Kidney (tissue), 14 donors: ENCODE measurements around the gene TNRC18. TPM values are rescaled to one million over a fixed set of nuclear protein-coding genes. Genes with fewer than 3 reads are reported as not detected.
"Not testable (repeated sequence)": the region's sequence is repeated elsewhere in the genome, so short reads cannot be mapped to it uniquely, and the experiment has no call there.

Experiments
- DNase-seq, 5 donors: peaks; one replicate each; pipeline ENCODE4 v3.0.0-alpha.2; 2013 to 2020
- FAIRE-seq: peaks from 2 replicates; lab custom pipeline; 2012; peaks lifted over from hg19 to GRCh38; lab: Jason Lieb, UNC
- H3K27ac ChIP-seq, 2 donors: one replicate each; pipeline ENCODE4 v1.7.0; 2013; ENCODE audit warnings: low read depth in 2 of 2, low read length in 2 of 2, inconsistent platforms in 1 of 2
- H3K27me3 ChIP-seq: one replicate; pipeline ENCODE4 v1.7.1; 2013; ENCODE audit warnings: low read length, inconsistent platforms; ENCODE audit not compliant: control insufficient read depth, insufficient read depth
- H3K36me3 ChIP-seq, 3 donors: one replicate each; pipeline versions ENCODE4 v1.7.0 to v1.7.1; 2013; ENCODE audit warnings: low read length in 3 of 3, control low read depth in 1 of 3, inconsistent platforms in 1 of 3; ENCODE audit not compliant: insufficient read depth in 3 of 3, control insufficient read depth in 2 of 3
- H3K4me1 ChIP-seq, 3 donors: one replicate each; pipeline versions ENCODE4 v1.7.0 to v1.7.1; 2013; ENCODE audit warnings: low read length in 3 of 3, inconsistent platforms in 1 of 3, low read depth in 1 of 3; ENCODE audit not compliant: control insufficient read depth in 2 of 3, insufficient read depth in 2 of 3
- H3K4me3 ChIP-seq, 3 donors: one replicate each; pipeline versions ENCODE4 v1.7.0 to v1.8.1; 2013; ENCODE audit warnings: low read length in 3 of 3, control low read depth in 1 of 3, inconsistent platforms in 1 of 3
- H3K9ac ChIP-seq, 3 donors: one replicate each; pipeline versions ENCODE4 v1.7.0 to v1.7.1; 2013; ENCODE audit warnings: low read length in 3 of 3, control low read depth in 1 of 3, inconsistent platforms in 1 of 3
- H3K9me3 ChIP-seq, 3 donors: one replicate each; pipeline versions ENCODE4 v1.7.0 to v1.7.1; 2013; ENCODE audit warnings: low read length in 3 of 3, control low read depth in 1 of 3, inconsistent platforms in 1 of 3; ENCODE audit not compliant: control insufficient read depth in 2 of 3, insufficient read depth in 1 of 3
- CTCF ChIP-seq: IDR thresholded peaks from 3 replicates; pipeline ENCODE4 v1.5.1; 2012; ENCODE audit warnings: mild to moderate bottlenecking, moderate library complexity, borderline replicate concordance; ENCODE audit not compliant: insufficient read depth; ENCODE audit errors: extremely low read depth
- intact Hi-C: fragments of 100-400 bp; cut with DNase I; formaldehyde crosslinking; loops from one replicate; pipeline ENCODE4 v1.11.1; 2022
- polyA plus RNA-seq: library from polyadenylated mRNA; stranded (reverse); fragments of 350-450 nt; fragmentation: Illumina TruSeq; extraction: RNeasy Lipid Tissue Mini Kit (QIAGEN cat#74804); gene quantifications from one replicate; pipeline ENCODE4 v1.2.3, GENCODE V29; 2014; ENCODE audit warnings: low read depth, low replicate concordance; ENCODE audit not compliant: insufficient read depth
- total RNA-seq: library from RNA; stranded (reverse); fragmentation: NEBNext Ultra II Directional; extraction: Animal tissue kit (Norgen Biotek cat#: 25700); gene quantifications from one replicate; pipeline ENCODE4 v1.2.1, GENCODE V29; 2021
- donor health status: control.
- donor health status: control.
- donor health status: control.
- donor health status: control.
- donor health status: control.
- donor health status: DM: yes; HTN: yes; CAD: no.
- donor health status: Normal renal cell carcinoma (clear cell type).

The TNRC18 gene
- total and polyA plus RNA-seq, 2 donors from 2014 or later = 12.5 to 125 TPM

DNA sequence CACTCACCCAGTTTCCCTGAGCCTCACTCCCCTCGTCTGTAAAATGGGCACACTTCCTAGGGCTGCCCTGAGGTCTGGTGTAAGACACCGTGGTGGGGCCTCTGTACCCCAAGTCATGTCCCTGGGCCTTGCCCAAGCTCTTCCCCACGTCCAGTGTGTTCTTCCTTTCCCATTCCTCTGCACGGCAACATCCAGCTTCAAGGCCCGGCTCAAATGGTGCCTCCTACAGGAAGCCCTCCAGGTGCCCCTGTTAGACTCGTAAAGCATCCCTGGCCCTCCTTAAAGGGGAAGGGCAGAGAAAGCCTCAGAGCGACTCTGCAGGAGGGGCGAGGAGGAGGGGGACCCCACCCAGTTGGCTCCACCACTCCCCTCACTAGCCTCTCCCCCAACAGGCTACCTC is 132.3 kb downstream of the TNRC18 start:
- DNase-seq = no peak
- no peaks in the 10 kb centered on the region for H3K9me3 ChIP-seq
- H3K27me3 ChIP-seq = no peaks in the 10 kb centered on the region
- FAIRE-seq = no peak
- no peaks in the 10 kb centered on the region for H3K4me1 ChIP-seq
- no peak overlapping the region for H3K27ac ChIP-seq
- no peak for TF ChIP-seq CTCF
- no peaks in the 10 kb centered on the region for H3K36me3 ChIP-seq
- no peak overlapping the region for H3K9ac ChIP-seq
- no peak overlapping the region for H3K4me3 ChIP-seq
- intact Hi-C loops = no loop called here

GRCh38 chr7:5289355-5289754 is 134.3 kb downstream of the TNRC18 start:
- intact Hi-C loops = no loop called here
- no peak overlapping the region for H3K9ac ChIP-seq
- no peak overlapping the region for H3K27ac ChIP-seq
- no peaks in the 10 kb centered on the region for H3K27me3 ChIP-seq
- H3K4me1 ChIP-seq = peaks cover 0 to 5% (median 0%) of the 10 kb centered on the region in 3 donors
- FAIRE-seq = no peak
- no peak for DNase-seq
- TF ChIP-seq CTCF = no peak
- no peak overlapping the region for H3K4me3 ChIP-seq
- no peaks in the 10 kb centered on the region for H3K36me3 ChIP-seq
- H3K9me3 ChIP-seq = no peaks in the 10 kb centered on the region

DNA sequence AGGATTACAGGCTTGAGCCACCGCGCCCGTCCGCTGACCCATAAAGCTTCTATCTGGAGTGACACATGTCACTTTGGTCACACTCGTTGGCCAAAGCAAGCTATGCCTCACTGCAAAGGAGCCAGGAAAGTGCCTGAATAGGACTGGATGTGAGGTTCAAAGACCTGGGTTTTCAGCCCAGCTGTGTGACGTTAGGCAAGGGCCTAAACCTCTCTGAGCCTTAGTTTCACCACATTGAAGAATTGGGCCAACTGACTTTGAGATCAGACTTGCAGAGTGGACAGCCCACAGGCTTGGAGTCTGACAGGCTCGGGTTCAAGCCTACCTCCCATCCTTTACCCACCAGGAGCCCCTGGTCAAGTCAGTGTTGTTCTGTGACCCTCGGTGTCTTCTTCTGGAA is 135.1 kb downstream of the TNRC18 start:
- intact Hi-C loops, H3K9me3 ChIP-seq, H3K9ac ChIP-seq, H3K36me3 ChIP-seq, DNase-seq, H3K4me3 ChIP-seq, FAIRE-seq, H3K27ac ChIP-seq, H3K27me3 ChIP-seq, H3K4me1 ChIP-seq: not testable (repeated sequence)

GRCh38 chr7:5287802-5288201 is 135.8 kb downstream of the TNRC18 start:
- no peak for FAIRE-seq
- DNase-seq = no peak
- Histone ChIP-seq H3K36me3 (no peaks in the 10 kb centered on the region), H3K9ac (no peak overlapping the region), H3K4me1 (peaks cover 0 to 7% (median 0%) of the 10 kb centered on the region in 3 donors), H3K9me3 (no peaks in the 10 kb centered on the region), H3K27ac (no peak overlapping the region), H3K4me3 (no peak overlapping the region), H3K27me3 (no peaks in the 10 kb centered on the region)
- no peak for TF ChIP-seq CTCF
- intact Hi-C loops = no loop called here

- DNase-seq, H3K9me3 ChIP-seq, intact Hi-C loops, H3K27ac ChIP-seq, H3K27me3 ChIP-seq, H3K36me3 ChIP-seq, H3K9ac ChIP-seq, H3K4me3 ChIP-seq, FAIRE-seq, H3K4me1 ChIP-seq: not testable (repeated sequence)
Measured at GRCh38 chr7:5287373-5287772, 136.3 kb downstream of the TNRC18 start.
